ENCODE measurements around the gene HOXC13. TPM values are rescaled to one million over a fixed set of nuclear protein-coding genes. Genes with fewer than 3 reads are reported as not detected.

HOXC13 gene
- total RNA-seq, 1 experiment from 2014 or later, result 93.5 TPM

DNA sequence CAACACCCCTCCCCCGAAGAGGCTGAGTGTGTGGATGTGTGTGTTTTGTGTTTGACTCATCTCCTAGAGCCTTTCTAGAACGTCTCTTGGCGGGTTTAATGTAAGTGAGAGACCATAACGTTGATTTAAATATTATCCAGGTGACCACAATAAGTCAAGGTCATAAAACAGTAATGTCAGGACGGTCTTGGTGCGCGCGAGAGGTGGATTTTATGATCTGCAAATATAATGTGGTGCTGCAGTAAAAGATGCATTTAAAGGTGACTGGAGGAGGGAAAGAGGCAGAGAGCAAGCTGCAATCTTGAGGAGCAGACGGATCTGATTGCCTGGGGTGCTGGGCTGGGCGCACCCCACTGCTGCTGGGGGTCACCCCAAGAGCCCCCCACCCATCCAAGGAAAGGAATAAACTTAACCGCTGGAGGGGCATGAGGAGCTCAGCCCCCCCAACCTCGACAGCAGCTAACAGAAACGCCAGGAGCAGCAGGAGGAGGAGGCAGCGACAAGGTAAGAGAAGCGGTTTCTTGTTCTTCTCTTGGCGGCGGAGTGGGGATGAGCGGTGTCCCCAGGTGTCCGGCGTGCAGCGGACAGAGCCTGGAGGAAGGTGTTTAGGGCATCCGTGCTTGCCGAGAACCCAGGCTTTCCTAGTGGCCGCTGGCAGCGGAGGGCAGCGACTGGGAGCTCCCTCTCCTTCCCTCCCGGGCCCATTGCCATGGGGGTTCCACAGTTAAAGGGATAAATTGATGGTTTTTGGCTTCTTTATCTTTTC lies 51.9 kb downstream of the HOXC13 start:
- H3K27ac ChIP-seq (ENCODE audit: low read length), result peak overlapping the region; percentile 99
- H3K4me3 ChIP-seq (ENCODE audit: low read depth in 2 of 2, low read length in 2 of 2), result peak overlapping the region; percentile 66 to 67
- ChIA-PET POLR2A (interaction anchor here (0.6 to 0.7 kb wide), 3 partner anchors 9 to 226 kb away, joined by 3 to 4 read pairs (median 3); partner anchors contain the start of gene HOXC9), CTCF (interaction anchor here (0.6 kb wide), 1 partner anchor 11 kb away, joined by 4 read pairs; no protein-coding TSS in a partner anchor)
- DNase-seq (ENCODE audit: low read depth, low spot score) (no peak), ATAC-seq (no peak)
- in situ Hi-C loops (cut with HindIII; ENCODE audit: low pct_unique_long_range_greater_than_20kb, low sequenced_read_pairs) (no loop called here), intact Hi-C loops (cut with micrococcal nuclease; ENCODE audit: unreplicated experiment) (loop anchor here (10.0 kb wide), 1 partner anchor 606 kb away; the partner anchor contains the start of gene SP1)
- no TSS peak for BruUV-seq (replicated peaks)
- H3K36me3 ChIP-seq (ENCODE audit: control insufficient read depth, insufficient read depth, low read length), result no peaks in the 10 kb centered on the region
- TF ChIP-seq TCF7L2 (IDR thresholded peaks at IDR 0.05; ENCODE audit: low read depth, low read length), result no peak
- TF ChIP-seq POLR2AphosphoS5 (IDR thresholded peaks at IDR 0.05; ENCODE audit: low read depth, low read length), result no peak
- TF ChIP-seq, protein P1, sequence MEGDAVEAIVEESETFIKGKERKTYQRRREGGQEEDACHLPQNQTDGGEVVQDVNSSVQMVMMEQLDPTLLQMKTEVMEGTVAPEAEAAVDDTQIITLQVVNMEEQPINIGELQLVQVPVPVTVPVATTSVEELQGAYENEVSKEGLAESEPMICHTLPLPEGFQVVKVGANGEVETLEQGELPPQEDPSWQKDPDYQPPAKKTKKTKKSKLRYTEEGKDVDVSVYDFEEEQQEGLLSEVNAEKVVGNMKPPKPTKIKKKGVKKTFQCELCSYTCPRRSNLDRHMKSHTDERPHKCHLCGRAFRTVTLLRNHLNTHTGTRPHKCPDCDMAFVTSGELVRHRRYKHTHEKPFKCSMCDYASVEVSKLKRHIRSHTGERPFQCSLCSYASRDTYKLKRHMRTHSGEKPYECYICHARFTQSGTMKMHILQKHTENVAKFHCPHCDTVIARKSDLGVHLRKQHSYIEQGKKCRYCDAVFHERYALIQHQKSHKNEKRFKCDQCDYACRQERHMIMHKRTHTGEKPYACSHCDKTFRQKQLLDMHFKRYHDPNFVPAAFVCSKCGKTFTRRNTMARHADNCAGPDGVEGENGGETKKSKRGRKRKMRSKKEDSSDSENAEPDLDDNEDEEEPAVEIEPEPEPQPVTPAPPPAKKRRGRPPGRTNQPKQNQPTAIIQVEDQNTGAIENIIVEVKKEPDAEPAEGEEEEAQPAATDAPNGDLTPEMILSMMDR (IDR thresholded peaks at IDR 0.05), result no peak
- peaks cover 19% of the 10 kb centered on the region for H3K4me1 ChIP-seq (ENCODE audit: control insufficient read depth, insufficient read depth, low read length)
- H3K9me3 ChIP-seq (ENCODE audit: control insufficient read depth, insufficient read depth, low read depth, low read length), result no peaks in the 10 kb centered on the region
- H3K27me3 ChIP-seq (ENCODE audit: control insufficient read depth, insufficient read depth, low read length), result no peaks in the 10 kb centered on the region

DNA sequence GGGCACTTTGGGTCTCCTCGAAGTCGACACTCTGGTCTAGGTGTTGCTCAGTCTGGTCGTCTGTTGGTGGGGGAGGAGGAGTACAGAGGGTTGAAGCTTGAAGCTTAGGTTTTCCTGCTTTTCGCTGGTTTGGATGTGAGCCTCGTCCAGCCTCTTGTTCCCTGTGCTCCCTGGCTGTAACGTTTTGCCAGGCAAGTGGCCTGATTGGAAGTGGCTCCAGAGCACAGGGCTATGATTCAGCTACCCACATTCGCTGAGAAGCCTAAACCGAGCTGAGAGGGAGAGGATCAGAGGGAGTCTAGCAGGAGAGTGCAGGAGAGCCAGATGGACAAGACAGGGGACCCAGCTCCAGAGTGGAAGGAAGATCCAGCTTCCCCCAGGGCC lies 52.4 kb downstream of the HOXC13 start:
- ATAC-seq (peak; percentile 3; the same call in 1 of the 2 replicates), DNase-seq (ENCODE audit: low read depth, low spot score) (no peak)
- no peaks in the 10 kb centered on the region for H3K27me3 ChIP-seq (ENCODE audit: control insufficient read depth, insufficient read depth, low read length)
- H3K27ac ChIP-seq (ENCODE audit: low read length), result peak overlapping the region; percentile 99
- peaks cover 19% of the 10 kb centered on the region for H3K4me1 ChIP-seq (ENCODE audit: control insufficient read depth, insufficient read depth, low read length)
- POLR2A ChIA-PET, result no interaction called here
- CTCF ChIA-PET, result interaction anchor here (0.6 to 1.1 kb wide), 2 partner anchors 11 to 26 kb away, joined by 3 to 4 read pairs; no protein-coding TSS in a partner anchor
- intact Hi-C loops (cut with micrococcal nuclease; ENCODE audit: unreplicated experiment), result loop anchor here (10.0 kb wide), 1 partner anchor 606 kb away; the partner anchor contains the start of gene SP1
- H3K36me3 ChIP-seq (ENCODE audit: control insufficient read depth, insufficient read depth, low read length), result no peaks in the 10 kb centered on the region; the same call in 1 of the 2 replicates
- H3K9me3 ChIP-seq (ENCODE audit: control insufficient read depth, insufficient read depth, low read depth, low read length), result no peaks in the 10 kb centered on the region
- BruUV-seq (replicated peaks), result no TSS peak
- TF ChIP-seq SIN3A (IDR thresholded peaks at IDR 0.05; ENCODE audit: borderline replicate concordance, insufficient read depth, low read depth, low read length) (no peak), POLR2AphosphoS5 (IDR thresholded peaks at IDR 0.05; ENCODE audit: low read depth, low read length) (peak; percentile 50; the same call in 1 of the 2 replicates)
- TF ChIP-seq, protein P1 (IDR thresholded peaks at IDR 0.05), result no peak
- in situ Hi-C loops (cut with HindIII; ENCODE audit: low pct_unique_long_range_greater_than_20kb, low sequenced_read_pairs), result no loop called here
- peak overlapping the region; percentile 66 to 67 for H3K4me3 ChIP-seq (ENCODE audit: low read depth in 2 of 2, low read length in 2 of 2)

DNA sequence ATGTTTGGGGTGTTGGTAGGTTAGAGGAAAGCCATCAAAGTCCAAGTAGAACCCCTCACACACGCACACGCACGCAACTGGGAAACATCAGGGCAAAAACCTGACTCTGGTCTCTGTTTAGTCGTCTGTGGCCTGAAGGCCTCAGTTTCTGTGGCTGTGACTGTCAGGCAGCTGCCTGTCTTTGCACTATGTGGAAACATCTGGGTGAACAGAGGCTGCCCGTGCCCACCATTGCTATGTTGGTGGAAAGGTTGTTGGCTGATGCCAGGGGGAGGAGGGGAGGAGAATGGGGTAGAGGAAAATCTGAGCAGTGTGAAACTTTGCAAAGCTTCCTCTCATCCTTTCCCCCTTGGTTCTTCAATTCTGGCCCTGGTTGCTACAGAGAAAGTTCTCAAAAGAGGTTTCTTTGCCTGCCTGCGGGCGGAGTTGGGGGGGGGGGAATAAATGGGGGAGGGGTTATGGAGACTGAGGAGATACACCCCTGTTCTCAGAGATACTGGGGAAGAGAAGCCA lies 53.8 kb downstream of the HOXC13 start:
- Histone ChIP-seq H3K27ac (ENCODE audit: low read length) (peak overlapping the region; percentile 99), H3K27me3 (ENCODE audit: control insufficient read depth, insufficient read depth, low read length) (no peaks in the 10 kb centered on the region), H3K36me3 (ENCODE audit: control insufficient read depth, insufficient read depth, low read length) (no peaks in the 10 kb centered on the region; the same call in 1 of the 2 replicates), H3K4me3 (ENCODE audit: low read depth in 2 of 2, low read length in 2 of 2) (peak overlapping the region; percentile 66 to 67), H3K4me1 (ENCODE audit: control insufficient read depth, insufficient read depth, low read length) (peaks cover 19% of the 10 kb centered on the region), H3K9me3 (ENCODE audit: control insufficient read depth, insufficient read depth, low read depth, low read length) (no peaks in the 10 kb centered on the region)
- POLR2A ChIA-PET, result interaction anchor here (0.6 to 1.2 kb wide), 2 partner anchors 54 to 235 kb away, joined by 4 to 7 read pairs; partner anchors contain the start of gene HOXC13
- DNase-seq (ENCODE audit: low read depth, low spot score) (no peak), ATAC-seq (no peak)
- CTCF ChIA-PET, result interaction anchor here (0.5 to 1.2 kb wide), 4 partner anchors 12 to 247 kb away, joined by 3 to 9 read pairs (median 4); no protein-coding TSS in a partner anchor
- in situ Hi-C loops (cut with HindIII; ENCODE audit: low pct_unique_long_range_greater_than_20kb, low sequenced_read_pairs) (no loop called here), intact Hi-C loops (cut with micrococcal nuclease; ENCODE audit: unreplicated experiment) (loop anchor here (10.0 kb wide), 1 partner anchor 608 kb away; the partner anchor contains the start of gene SP1)
- TF ChIP-seq, protein P1 (IDR thresholded peaks at IDR 0.05), result no peak
- no peak; the same call in 1 of the 2 replicates for TF ChIP-seq POLR2AphosphoS5 (IDR thresholded peaks at IDR 0.05; ENCODE audit: low read depth, low read length)
- TF ChIP-seq, protein P2, sequence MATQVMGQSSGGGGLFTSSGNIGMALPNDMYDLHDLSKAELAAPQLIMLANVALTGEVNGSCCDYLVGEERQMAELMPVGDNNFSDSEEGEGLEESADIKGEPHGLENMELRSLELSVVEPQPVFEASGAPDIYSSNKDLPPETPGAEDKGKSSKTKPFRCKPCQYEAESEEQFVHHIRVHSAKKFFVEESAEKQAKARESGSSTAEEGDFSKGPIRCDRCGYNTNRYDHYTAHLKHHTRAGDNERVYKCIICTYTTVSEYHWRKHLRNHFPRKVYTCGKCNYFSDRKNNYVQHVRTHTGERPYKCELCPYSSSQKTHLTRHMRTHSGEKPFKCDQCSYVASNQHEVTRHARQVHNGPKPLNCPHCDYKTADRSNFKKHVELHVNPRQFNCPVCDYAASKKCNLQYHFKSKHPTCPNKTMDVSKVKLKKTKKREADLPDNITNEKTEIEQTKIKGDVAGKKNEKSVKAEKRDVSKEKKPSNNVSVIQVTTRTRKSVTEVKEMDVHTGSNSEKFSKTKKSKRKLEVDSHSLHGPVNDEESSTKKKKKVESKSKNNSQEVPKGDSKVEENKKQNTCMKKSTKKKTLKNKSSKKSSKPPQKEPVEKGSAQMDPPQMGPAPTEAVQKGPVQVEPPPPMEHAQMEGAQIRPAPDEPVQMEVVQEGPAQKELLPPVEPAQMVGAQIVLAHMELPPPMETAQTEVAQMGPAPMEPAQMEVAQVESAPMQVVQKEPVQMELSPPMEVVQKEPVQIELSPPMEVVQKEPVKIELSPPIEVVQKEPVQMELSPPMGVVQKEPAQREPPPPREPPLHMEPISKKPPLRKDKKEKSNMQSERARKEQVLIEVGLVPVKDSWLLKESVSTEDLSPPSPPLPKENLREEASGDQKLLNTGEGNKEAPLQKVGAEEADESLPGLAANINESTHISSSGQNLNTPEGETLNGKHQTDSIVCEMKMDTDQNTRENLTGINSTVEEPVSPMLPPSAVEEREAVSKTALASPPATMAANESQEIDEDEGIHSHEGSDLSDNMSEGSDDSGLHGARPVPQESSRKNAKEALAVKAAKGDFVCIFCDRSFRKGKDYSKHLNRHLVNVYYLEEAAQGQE (IDR thresholded peaks at IDR 0.05; ENCODE audit: insufficient read depth in 1 of 2, low read depth in 2 of 2, low read length in 1 of 2), result no peak
- TF ChIP-seq SIN3A (IDR thresholded peaks at IDR 0.05; ENCODE audit: borderline replicate concordance, insufficient read depth, low read depth, low read length), result no peak
- no peak for TF ChIP-seq TCF7L2 (IDR thresholded peaks at IDR 0.05; ENCODE audit: low read depth, low read length)
- BruUV-seq (replicated peaks), result no TSS peak

Data from Panc1 (cell line).